Peyer's patch (tissue), 4 donors: ENCODE results near the gene ZNF311.

Experiments
- CTCF ChIP-seq, 6 experiments: fragments of 450-650 bp in 4 of 6; fragments of 200-600 bp in 2 of 6; sonication (generic) in 1 of 6; IDR thresholded peaks; one replicate each; pipeline ENCODE4 v1.5.1; 2017 to 2019; ENCODE audit warnings: antibody characterized with exemption in 6 of 6, mild to moderate bottlenecking in 3 of 6, moderate library complexity in 1 of 6
- POLR2A ChIP-seq, 2 donors: fragments of 450-650 bp; IDR thresholded peaks; one replicate each; pipeline ENCODE4 v1.5.1; 2017; ENCODE audit warnings: antibody characterized with exemption in 2 of 2, mild to moderate bottlenecking in 2 of 2, moderate library complexity in 2 of 2

GRCh38 chr6:28960846-28961500 lies 44.1 kb downstream of the ZNF311 start:
- TF ChIP-seq CTCF (IDR thresholded peaks at IDR 0.05) = no peak
- TF ChIP-seq POLR2A (IDR thresholded peaks at IDR 0.05) = no peak
